HEK293 (cell line): Measurements from ENCODE around the gene SIKE1.
"Not testable (repeated sequence)": the region's sequence is repeated elsewhere in the genome, so short reads cannot be mapped to it uniquely, and the experiment has no call there.

ENCODE experiments used
- CTCF ChIA-PET: fragments of 350-600 bp; formaldehyde crosslinking; extraction: SDS; loops from one replicate; lab custom pipeline; 2021; ENCODE audit warnings: antibody characterized with exemption; lab: Yijun Ruan, JAX
- POLR2A ChIA-PET: fragments of 300-600 bp; formaldehyde crosslinking; extraction: SDS; loops from one replicate; lab custom pipeline; 2020; ENCODE audit warnings: antibody characterized with exemption, inconsistent platforms; lab: Yijun Ruan, JAX
- H3K27ac ChIP-seq: fragments of 200-500 bp; sonication (Bioruptor generic); 2 replicates; pipeline ENCODE4 v1.5.1; 2014; ENCODE audit warnings: low read depth, low read length, control low read depth, inconsistent platforms; ENCODE audit errors: extremely low read depth
- H3K36me3 ChIP-seq, 2 experiments: fragments of 200-500 bp in 1 of 2; sonication (Bioruptor generic) in 1 of 2; 1 replicate in 1 of 2; 2 replicates in 1 of 2; pipeline ENCODE4 v1.5.1; 2014 to 2017; ENCODE audit warnings: inconsistent platforms in 2 of 2, low read length in 2 of 2; ENCODE audit not compliant: control insufficient read depth in 2 of 2, insufficient read depth in 1 of 2
- H3K4me1 ChIP-seq: fragments of 200-500 bp; sonication (Bioruptor generic); 2 replicates; pipeline ENCODE4 v1.5.1; 2014; ENCODE audit warnings: mild to moderate bottlenecking, low read length, inconsistent platforms; ENCODE audit not compliant: control insufficient read depth, insufficient read depth
- H3K4me3 ChIP-seq: 2 replicates; pipeline ENCODE4 v1.5.1; 2011; ENCODE audit warnings: low read depth, mild to moderate bottlenecking, control low read depth, low read length, moderate library complexity
- H3K9me3 ChIP-seq: fragments of 200-500 bp; sonication (Bioruptor generic); 2 replicates; pipeline ENCODE4 v1.5.1; 2014; ENCODE audit warnings: low read depth, low read length, inconsistent platforms; ENCODE audit not compliant: control insufficient read depth, insufficient read depth
- FEZF1 ChIP-seq: fragments of 450-650 bp; formaldehyde crosslinking; IDR thresholded peaks from 2 replicates; pipeline ENCODE4 v1.5.1; 2016; ENCODE audit warnings: missing biosample characterization, missing genetic modification characterization
- HIC1 ChIP-seq: fragments of 450-650 bp; formaldehyde crosslinking; IDR thresholded peaks from 2 replicates; pipeline ENCODE4 v1.5.1; 2016; ENCODE audit warnings: missing biosample characterization, missing genetic modification characterization
- HOXC10 ChIP-seq: sonication (generic); formaldehyde crosslinking; IDR thresholded peaks from 2 replicates; pipeline ENCODE4 v1.8.1; 2023; ENCODE audit warnings: mild to moderate bottlenecking, missing genetic modification reagents
- MZF1 ChIP-seq: fragments of 450-650 bp; formaldehyde crosslinking; IDR thresholded peaks from 2 replicates; pipeline ENCODE4 v1.5.1; 2017; ENCODE audit warnings: missing biosample characterization, missing genetic modification characterization, borderline replicate concordance
- PRDM10 ChIP-seq: fragments of 450-650 bp; formaldehyde crosslinking; IDR thresholded peaks from 2 replicates; pipeline ENCODE4 v1.5.1; 2016; ENCODE audit warnings: missing biosample characterization, missing genetic modification characterization
- SALL2 ChIP-seq: fragments of 450-650 bp; formaldehyde crosslinking; IDR thresholded peaks from 2 replicates; pipeline ENCODE4 v1.5.0; 2017; ENCODE audit warnings: missing biosample characterization, mild to moderate bottlenecking, missing genetic modification characterization, borderline replicate concordance
- SP7 ChIP-seq: fragments of 450-650 bp; formaldehyde crosslinking; IDR thresholded peaks from 2 replicates; pipeline ENCODE4 v1.5.1; 2016; ENCODE audit warnings: missing biosample characterization, missing genetic modification characterization
- TCF7L2 ChIP-seq: IDR thresholded peaks from 2 replicates; pipeline ENCODE4 v1.6.1; 2011; ENCODE audit warnings: low read depth, mild to moderate bottlenecking, inconsistent platforms, low read length, moderate library complexity, borderline replicate concordance
- YY1 ChIP-seq: fragments of 450-650 bp; formaldehyde crosslinking; IDR thresholded peaks from 2 replicates; pipeline ENCODE4 v1.5.1; 2018; ENCODE audit warnings: missing biosample characterization, missing genetic modification characterization
- ZBTB1 ChIP-seq: fragments of 450-650 bp; formaldehyde crosslinking; IDR thresholded peaks from 2 replicates; pipeline ENCODE4 v1.5.1; 2016; ENCODE audit warnings: missing biosample characterization, missing genetic modification characterization
- ZFP3 ChIP-seq: fragments of 450-650 bp; formaldehyde crosslinking; IDR thresholded peaks from 2 replicates; pipeline ENCODE4 v1.5.1; 2016; ENCODE audit warnings: low read depth, missing biosample characterization, missing genetic modification characterization
- ZFP41 ChIP-seq: fragments of 450-650 bp; formaldehyde crosslinking; IDR thresholded peaks from 2 replicates; pipeline ENCODE4 v1.5.1; 2016; ENCODE audit warnings: missing biosample characterization, missing genetic modification characterization, borderline replicate concordance
- ZNF146 ChIP-seq: fragments of 450-650 bp; formaldehyde crosslinking; IDR thresholded peaks from 2 replicates; pipeline ENCODE4 v1.5.1; 2016; ENCODE audit warnings: missing biosample characterization, missing genetic modification characterization
- ZNF175 ChIP-seq: fragments of 450-650 bp; formaldehyde crosslinking; IDR thresholded peaks from 2 replicates; pipeline ENCODE4 v1.5.1; 2016; ENCODE audit warnings: missing biosample characterization, missing genetic modification characterization
- ZNF19 ChIP-seq: fragments of 450-650 bp; formaldehyde crosslinking; IDR thresholded peaks from 2 replicates; pipeline ENCODE4; 2016; ENCODE audit warnings: missing biosample characterization, missing genetic modification characterization, low read depth
- ZNF324 ChIP-seq: fragments of 450-650 bp; formaldehyde crosslinking; IDR thresholded peaks from 2 replicates; pipeline ENCODE4 v1.5.1; 2016; ENCODE audit warnings: missing biosample characterization, missing genetic modification characterization
- ZNF362 ChIP-seq: fragments of 450-650 bp; formaldehyde crosslinking; IDR thresholded peaks from 2 replicates; pipeline ENCODE4 v1.5.1; 2016; ENCODE audit warnings: missing biosample characterization, missing genetic modification characterization
- ZNF580 ChIP-seq: fragments of 450-650 bp; formaldehyde crosslinking; IDR thresholded peaks from 2 replicates; pipeline ENCODE4 v1.5.1; 2016; ENCODE audit warnings: missing biosample characterization, missing genetic modification characterization
- ZNF610 ChIP-seq: fragments of 450-650 bp; formaldehyde crosslinking; IDR thresholded peaks from 2 replicates; pipeline ENCODE4 v1.5.1; 2016; ENCODE audit warnings: missing biosample characterization, missing genetic modification characterization, borderline replicate concordance
- ZNF645 ChIP-seq: fragments of 450-650 bp; formaldehyde crosslinking; IDR thresholded peaks from 2 replicates; pipeline ENCODE4; 2016; ENCODE audit warnings: missing biosample characterization, missing genetic modification characterization
- ZNF670 ChIP-seq: fragments of 450-650 bp; formaldehyde crosslinking; IDR thresholded peaks from 2 replicates; pipeline ENCODE4 v1.5.1; 2016; ENCODE audit warnings: missing biosample characterization, missing genetic modification characterization, low read depth
- ZNF707 ChIP-seq: fragments of 450-650 bp; formaldehyde crosslinking; IDR thresholded peaks from 2 replicates; pipeline ENCODE4 v1.5.1; 2016; ENCODE audit warnings: missing biosample characterization, missing genetic modification characterization

Gene SIKE1

GRCh38 chr1:114776726-114777125 lies 3.8 kb downstream of the SIKE1 start:
- TF ChIP-seq ZNF146 (tag by site-specific recombination) (peak; percentile 97), ZNF580 (tag by site-specific recombination) (peak; percentile 75; the same call in 1 of the 2 replicates)
- H3K27ac ChIP-seq, H3K4me3 ChIP-seq, H3K4me1 ChIP-seq, POLR2A ChIA-PET, CTCF ChIA-PET, H3K9me3 ChIP-seq: not testable (repeated sequence)
- H3K36me3 ChIP-seq, result peaks cover 21 to 70% of the 10 kb centered on the region in 2 experiments

- TF ChIP-seq ZFP3 (tag by site-specific recombination) (no peak), FEZF1 (tag by site-specific recombination) (no peak), ZFP41 (tag by site-specific recombination) (no peak), ZNF645 (tag by site-specific recombination) (no peak), HOXC10 (CRISPR knock-in tag) (no peak), SP7 (tag by site-specific recombination) (no peak), HIC1 (tag by site-specific recombination) (no peak), ZNF707 (tag by site-specific recombination) (no peak), MZF1 (tag by site-specific recombination) (no peak), ZNF175 (tag by site-specific recombination) (no peak), TCF7L2 (no peak), SALL2 (tag by site-specific recombination) (no peak), ZNF19 (tag by site-specific recombination) (no peak), ZBTB1 (tag by site-specific recombination) (no peak)
- Histone ChIP-seq H3K9me3 (no peaks in the 10 kb centered on the region), H3K36me3 (peaks cover 26 to 76% of the 10 kb centered on the region in 2 experiments), H3K27ac (no peak overlapping the region), H3K4me3 (no peak overlapping the region), H3K4me1 (no peaks in the 10 kb centered on the region)
- ChIA-PET CTCF (no interaction called here), POLR2A (interaction anchor here (2.0 kb wide), 1 partner anchor 9 kb away, joined by 5 read pairs; the partner anchor contains the start of gene SIKE1)
These were observed 8.5 kb downstream of the SIKE1 start for GRCh38 chr1:114771992-114772391.

GRCh38 chr1:114770989-114771388 lies 9.5 kb downstream of the SIKE1 start:
- peaks cover 23 to 68% of the 10 kb centered on the region in 2 experiments for H3K36me3 ChIP-seq
- ChIA-PET CTCF (no interaction called here), POLR2A (interaction anchor here (2.0 kb wide), 1 partner anchor 10 kb away, joined by 5 read pairs; the partner anchor contains the start of gene SIKE1)
- no peaks in the 10 kb centered on the region for H3K4me1 ChIP-seq
- H3K9me3 ChIP-seq, result no peaks in the 10 kb centered on the region
- TF ChIP-seq ZNF324 (tag by site-specific recombination) (no peak), ZNF610 (tag by site-specific recombination) (no peak), PRDM10 (tag by site-specific recombination) (no peak), ZNF670 (tag by site-specific recombination) (no peak), ZNF362 (tag by site-specific recombination) (no peak), YY1 (tag by site-specific recombination) (no peak)
- no peak overlapping the region for H3K4me3 ChIP-seq
- H3K27ac ChIP-seq, result no peak overlapping the region
